Neutrophil (primary cell): ENCODE measurements around the gene VWA5B2.

Source experiments
- H3K27ac ChIP-seq: fragments of 200-600 bp; sonication (generic); 2 replicates; pipeline ENCODE4 v1.5.1; 2016; ENCODE audit warnings: mild to moderate bottlenecking, moderate library complexity
- H3K27me3 ChIP-seq: fragments of 200-600 bp; sonication (generic); 2 replicates; pipeline ENCODE4 v1.6.0; 2016; ENCODE audit warnings: mild to moderate bottlenecking
- H3K36me3 ChIP-seq: fragments of 200-600 bp; sonication (generic); 2 replicates; pipeline ENCODE4 v1.5.1; 2017
- H3K4me1 ChIP-seq, 2 experiments: fragments of 200-600 bp in 1 of 2; sonication (generic) in 1 of 2; 1 replicate in 1 of 2; 2 replicates in 1 of 2; pipeline versions ENCODE4 v1.5.1 to v1.6.1; 2013 to 2016; ENCODE audit warnings: low read depth in 1 of 2, low read length in 1 of 2, mild to moderate bottlenecking in 1 of 2, moderate library complexity in 1 of 2; ENCODE audit not compliant: control insufficient read depth in 1 of 2, insufficient read depth in 1 of 2
- H3K4me3 ChIP-seq, 2 experiments: fragments of 200-600 bp in 1 of 2; sonication (generic) in 1 of 2; 1 replicate in 1 of 2; 2 replicates in 1 of 2; pipeline ENCODE4 v1.5.1; 2013 to 2016; ENCODE audit warnings: low read depth in 1 of 2, low read length in 1 of 2, mild to moderate bottlenecking in 1 of 2, moderate library complexity in 1 of 2
- H3K9me3 ChIP-seq: fragments of 200-600 bp; sonication (generic); 2 replicates; pipeline ENCODE4 v1.5.1; 2016
- CTCF ChIP-seq: fragments of 200-600 bp; sonication (generic); IDR thresholded peaks from 2 replicates; pipeline ENCODE4 v1.5.1; 2016; ENCODE audit warnings: antibody characterized with exemption

The VWA5B2 gene

GRCh38 chr3:184229394-184230080 is at the start of gene VWA5B2:
Gene VWA5B2 (plus strand): TSS chr3:184229585. CDS start chr3:184230529, 944 bp downstream.
- H3K27ac ChIP-seq: no peak within 1 kb of the TSS
- peaks cover 100% of the 10 kb centered on the region for H3K27me3 ChIP-seq
- TF ChIP-seq CTCF: no peak
- H3K4me3 ChIP-seq: no peak within 1 kb of the TSS
- peaks cover 0 to 10% of the 10 kb centered on the region in 2 experiments for H3K4me1 ChIP-seq
- no peaks in the 10 kb centered on the region for H3K36me3 ChIP-seq
- no peaks in the 10 kb centered on the region for H3K9me3 ChIP-seq

DNA sequence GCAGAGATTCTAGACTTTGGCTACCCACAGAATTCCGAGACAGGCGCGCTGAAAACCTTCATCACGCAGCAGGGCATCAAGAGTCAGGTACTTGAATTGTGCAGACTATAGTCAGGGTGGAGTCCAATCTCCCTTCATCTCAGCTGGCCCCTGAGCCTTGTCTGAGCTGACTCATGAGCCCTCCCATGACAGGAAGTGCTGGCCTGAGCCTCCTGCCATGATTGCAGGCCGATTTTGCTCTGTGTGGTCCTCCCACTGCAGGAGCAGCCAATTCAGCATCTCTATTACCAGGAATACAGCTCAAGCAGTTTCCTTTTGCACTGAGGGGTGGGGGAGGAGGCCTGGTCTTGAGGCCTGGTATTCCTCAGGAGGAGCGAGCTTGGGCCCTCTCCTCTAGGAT is 49.2 kb upstream of the VWA5B2 start:
- TF ChIP-seq CTCF: no peak
- Histone ChIP-seq H3K4me3 (no peak overlapping the region), H3K9me3 (no peaks in the 10 kb centered on the region), H3K27me3 (no peaks in the 10 kb centered on the region), H3K4me1 (peaks cover 20 to 22% of the 10 kb centered on the region in 2 experiments), H3K36me3 (peaks cover 83% of the 10 kb centered on the region), H3K27ac (no peak overlapping the region)

GRCh38 chr3:184181596-184181995 is 47.8 kb upstream of the VWA5B2 start:
- Histone ChIP-seq H3K27me3 (no peaks in the 10 kb centered on the region), H3K4me1 (peaks cover 17 to 19% of the 10 kb centered on the region in 2 experiments), H3K27ac (no peak overlapping the region), H3K9me3 (no peaks in the 10 kb centered on the region), H3K4me3 (no peak overlapping the region), H3K36me3 (peaks cover 80% of the 10 kb centered on the region)
- TF ChIP-seq CTCF: no peak

DNA sequence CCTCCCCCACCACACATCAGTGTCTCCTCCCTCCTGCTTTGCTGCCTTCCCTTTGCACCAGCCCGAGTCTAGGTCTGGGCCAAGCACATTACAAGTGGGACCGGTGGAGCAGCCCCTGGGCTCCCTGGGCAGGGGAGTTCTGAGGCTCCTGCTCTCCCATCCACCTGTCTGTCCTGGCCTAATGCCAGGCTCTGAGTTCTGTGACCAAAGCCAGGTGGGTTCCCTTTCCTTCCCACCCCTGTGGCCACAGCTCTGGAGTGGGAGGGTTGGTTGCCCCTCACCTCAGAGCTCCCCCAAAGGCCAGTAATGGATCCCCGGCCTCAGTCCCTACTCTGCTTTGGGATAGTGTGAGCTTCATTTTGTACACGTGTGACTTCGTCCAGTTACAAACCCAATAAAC is 45.7 kb upstream of the VWA5B2 start:
- no peak for TF ChIP-seq CTCF
- H3K4me3 ChIP-seq: no peak overlapping the region
- no peak overlapping the region for H3K27ac ChIP-seq

DNA sequence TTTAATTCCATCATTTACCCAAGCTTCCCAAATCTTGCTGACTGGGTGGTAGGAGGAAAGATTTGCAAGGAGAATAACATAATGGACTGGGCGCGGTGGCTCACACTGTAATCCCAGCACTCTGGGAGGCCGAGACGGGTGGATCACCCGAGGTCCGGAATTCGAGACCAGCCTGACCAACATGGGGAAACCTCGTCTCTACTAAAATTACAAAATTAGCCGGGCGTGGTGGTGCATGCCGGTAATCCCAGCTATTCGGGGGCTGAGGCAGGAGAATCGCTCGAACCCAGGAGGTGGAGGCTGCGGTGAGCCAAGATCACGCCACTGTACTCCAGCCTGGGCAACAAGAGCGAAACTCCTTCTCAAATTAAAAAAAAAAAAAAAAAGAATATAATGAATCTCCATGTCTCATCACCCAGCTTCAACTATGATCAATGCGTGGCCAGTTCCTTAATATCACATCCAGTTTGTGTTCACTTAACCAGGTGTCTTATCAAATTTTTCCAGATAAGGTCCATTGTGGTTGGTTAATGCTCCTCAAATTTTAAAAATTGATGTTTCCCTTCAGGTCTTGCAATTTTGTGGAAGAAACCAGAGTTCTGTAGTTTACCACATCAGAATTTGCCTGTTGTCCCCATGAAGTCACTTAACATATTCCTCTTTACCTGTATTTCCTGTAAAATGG is 44.7 kb upstream of the VWA5B2 start:
- Histone ChIP-seq H3K9me3 (no peaks in the 10 kb centered on the region), H3K36me3 (peaks cover 75% of the 10 kb centered on the region), H3K27me3 (no peaks in the 10 kb centered on the region), H3K4me1 (peaks cover 24% of the 10 kb centered on the region in 2 experiments), H3K27ac (no peak overlapping the region), H3K4me3 (no peak overlapping the region)
- no peak for TF ChIP-seq CTCF

More for the DNA sequence above, 45.7 kb upstream of the VWA5B2 start:
- no peaks in the 10 kb centered on the region for H3K9me3 ChIP-seq
- no peaks in the 10 kb centered on the region for H3K27me3 ChIP-seq
- H3K36me3 ChIP-seq: peaks cover 75% of the 10 kb centered on the region
- H3K4me1 ChIP-seq: peaks cover 24% of the 10 kb centered on the region in 2 experiments
